Activated gamma-delta T cell (primary cell): ENCODE results near the gene MSLN.
"Not testable (repeated sequence)": the region's sequence is repeated elsewhere in the genome, so short reads cannot be mapped to it uniquely, and the experiment has no call there.

Experiments used
- DNase-seq: peaks from one replicate; lab custom pipeline; 2025; lab: John Stamatoyannopoulos, UW

The MSLN gene

DNA sequence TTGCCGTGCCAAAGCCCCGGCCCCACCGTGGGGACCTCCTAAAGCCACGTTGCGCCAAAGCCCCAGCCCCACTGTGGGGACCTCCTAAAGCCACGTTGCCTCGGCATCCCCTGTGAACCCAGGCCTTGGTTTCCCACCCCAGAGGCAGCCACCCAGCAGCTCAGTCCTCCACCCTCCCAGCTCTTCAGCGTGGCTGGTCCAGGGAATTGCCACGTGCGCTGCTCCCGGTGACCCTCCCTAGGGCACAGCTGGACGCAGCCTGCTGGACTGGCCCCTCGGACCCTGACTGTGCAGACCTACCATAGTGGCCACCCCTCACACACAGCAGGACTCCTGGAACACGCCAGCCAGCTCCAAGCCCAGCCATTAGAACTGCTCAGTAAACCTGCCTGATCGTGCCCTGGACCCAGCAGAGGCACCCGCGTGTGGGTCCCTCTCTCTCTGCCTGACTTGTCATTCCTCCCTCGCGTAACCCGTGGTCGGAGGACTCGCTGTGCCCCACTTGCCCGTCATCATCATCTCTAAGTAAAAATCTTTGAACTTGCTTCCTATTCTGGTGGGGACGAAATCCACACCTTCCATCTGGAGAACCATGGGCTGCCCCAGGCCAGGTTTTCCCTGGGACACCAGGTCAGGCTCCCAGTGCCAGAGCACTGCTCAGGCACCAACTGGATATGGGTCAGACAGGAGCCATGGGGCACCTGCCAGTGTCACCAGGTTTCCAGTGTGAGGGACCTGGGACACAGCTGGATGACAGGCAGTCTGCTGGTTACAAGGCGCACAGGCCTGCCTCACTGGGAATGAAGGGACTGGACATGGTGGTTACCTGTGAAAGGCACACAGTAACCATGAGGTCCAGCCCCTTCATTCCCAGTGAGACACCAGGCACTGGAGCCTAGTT lies 25.3 kb upstream of the MSLN start:
- no peak for DNase-seq

DNA sequence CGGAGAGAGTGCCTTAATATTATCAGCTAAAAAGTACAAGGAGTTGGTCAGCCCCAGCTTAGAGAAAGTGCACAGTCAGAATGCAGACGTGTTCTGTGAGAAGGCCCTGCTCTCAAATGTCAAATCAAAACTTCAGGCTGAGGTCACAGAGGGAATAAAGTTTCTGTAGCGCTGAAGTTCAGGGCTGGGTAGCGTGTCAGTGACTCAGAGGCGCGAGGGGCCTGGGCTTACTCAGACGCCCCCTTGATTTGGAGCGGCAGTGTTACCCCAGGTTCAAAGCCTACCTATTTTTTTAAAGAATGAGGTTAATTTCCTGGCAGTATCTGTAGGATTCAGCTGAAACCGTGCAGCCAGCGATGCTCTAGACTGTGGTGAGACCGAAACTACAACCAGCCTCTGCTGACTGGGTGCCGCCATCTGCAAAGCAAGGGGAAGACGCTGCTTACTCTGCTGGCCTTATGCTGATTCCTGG lies 24.5 kb upstream of the MSLN start:
- DNase-seq = no peak

DNA sequence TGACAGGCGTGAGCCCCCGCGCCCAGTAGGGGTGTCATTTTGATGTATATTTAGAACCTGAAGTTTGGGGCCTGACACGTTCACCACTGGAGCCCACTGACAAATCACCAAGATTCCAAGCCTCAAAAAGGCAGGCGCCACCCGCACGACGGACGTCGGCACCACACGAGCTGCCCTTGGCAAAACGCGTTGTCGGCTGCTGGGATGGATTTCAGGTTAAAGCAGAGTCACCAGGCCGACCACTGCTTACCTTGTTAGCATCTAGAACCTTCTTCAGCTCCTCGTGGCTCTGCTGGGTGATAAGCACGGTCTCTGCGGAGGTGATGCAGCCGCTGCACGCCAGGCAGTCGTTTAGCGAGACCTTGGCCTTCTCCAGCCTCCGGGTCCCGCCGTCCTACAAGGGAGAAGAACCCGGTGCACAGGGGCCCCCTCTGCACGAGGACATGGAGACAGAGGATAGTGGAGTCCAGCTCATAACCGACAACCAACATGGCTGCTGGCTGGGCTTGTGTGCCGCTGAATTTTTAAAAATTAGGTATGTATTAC lies 23.5 kb upstream of the MSLN start:
- no peak for DNase-seq

DNA sequence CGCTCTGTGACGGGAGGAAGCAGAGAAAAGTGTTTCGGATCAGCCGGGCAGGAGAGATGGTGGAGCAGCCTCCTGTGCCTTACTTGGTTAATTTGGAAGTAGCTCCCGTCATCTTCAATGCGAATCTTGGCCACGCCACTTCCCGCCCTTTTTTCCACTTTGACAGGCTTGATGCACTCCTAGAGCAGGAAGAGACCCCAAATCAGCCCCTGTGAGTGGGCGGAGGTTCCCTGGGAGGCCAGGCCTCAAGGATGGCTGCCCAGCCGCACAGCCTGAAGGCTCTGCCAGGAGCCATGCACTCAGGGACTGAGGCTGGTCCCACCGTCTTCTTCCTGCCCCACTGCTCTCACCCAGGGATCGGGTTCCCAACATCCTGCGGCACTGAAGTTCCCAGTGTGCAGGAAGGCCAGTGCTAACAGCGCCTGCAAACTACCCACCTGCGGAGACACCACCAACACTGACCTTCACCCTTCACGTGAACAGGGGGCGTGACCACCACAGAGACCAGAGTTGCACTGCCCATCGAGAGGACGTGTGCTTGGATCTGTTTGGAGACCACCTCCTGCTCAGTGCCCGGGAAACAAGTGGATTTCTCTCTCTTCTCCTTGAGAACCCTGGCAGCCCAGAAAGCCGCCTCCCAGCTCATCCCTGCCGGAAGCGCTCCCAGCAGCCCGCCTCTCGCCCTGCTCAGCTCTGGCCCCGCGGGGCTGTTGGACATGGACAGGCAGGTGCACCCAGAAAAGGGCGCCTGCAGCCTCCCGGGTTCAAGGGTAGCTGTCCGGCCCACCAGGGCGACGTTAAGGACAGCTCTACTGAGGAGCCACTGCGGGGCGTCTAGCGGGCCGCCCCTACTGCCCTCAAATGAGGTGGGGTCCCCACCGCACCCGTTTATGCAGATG lies 20.7 kb upstream of the MSLN start:
- no peak for DNase-seq

DNA sequence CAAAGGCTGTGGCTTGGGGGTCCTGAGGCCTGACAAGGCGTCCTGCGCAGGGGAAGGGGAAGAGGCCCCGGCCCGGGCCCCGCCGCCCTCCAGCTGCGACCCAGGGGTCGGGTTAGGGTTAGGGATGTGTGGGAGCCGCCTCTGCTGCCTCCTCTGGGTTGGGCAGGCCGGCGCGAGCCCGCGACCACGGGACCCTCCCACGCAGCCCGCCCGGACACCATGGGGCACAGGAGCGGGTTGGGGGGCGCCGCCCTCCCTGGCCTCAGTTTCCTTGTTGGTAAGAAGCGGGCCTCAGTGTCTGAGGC lies 20.1 kb upstream of the MSLN start:
- no peak for DNase-seq

DNA sequence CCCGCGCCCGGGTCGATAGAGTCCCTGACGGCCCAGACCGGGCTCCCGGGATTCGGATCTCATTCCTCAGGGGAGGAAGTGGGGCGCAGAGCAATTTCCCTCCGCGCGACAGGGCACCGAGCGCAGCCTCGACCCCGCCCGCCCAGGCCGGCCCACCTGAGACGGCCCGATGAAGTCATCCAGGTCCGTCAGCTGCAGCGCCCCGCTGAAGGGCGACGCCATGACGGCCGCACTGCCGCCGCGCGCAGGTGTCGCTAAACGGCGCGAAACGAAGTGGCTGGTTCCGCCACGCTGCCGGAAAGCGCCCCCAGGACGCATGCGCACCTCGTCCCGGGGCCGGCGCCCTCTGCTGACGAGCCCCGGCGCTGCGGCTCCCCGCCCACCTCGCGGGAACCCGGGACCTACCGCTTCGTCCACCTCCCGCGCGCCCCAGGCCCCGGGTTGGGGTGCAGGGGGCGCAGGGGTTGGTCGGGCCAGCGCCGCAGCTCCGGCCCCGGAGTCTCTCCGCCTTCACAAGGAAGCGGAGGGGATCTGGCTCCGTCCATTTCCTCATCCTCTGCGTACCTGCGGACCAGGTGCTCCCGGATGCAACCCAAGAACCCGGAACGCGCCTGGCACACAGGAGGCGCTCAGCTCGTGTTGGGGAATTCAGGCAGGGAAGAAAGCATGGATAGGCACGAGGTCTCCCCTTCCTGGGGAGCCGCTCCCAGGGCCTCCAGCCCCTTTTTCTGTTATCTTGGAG lies 19.6 kb upstream of the MSLN start, which contains the start of gene CIAO3:
CIAO3 (minus strand) TSS at position 234 of the 742 bp plus-strand sequence; CDS start at position 222, 12 bp downstream.
- DNase-seq = peak; percentile 89

DNA sequence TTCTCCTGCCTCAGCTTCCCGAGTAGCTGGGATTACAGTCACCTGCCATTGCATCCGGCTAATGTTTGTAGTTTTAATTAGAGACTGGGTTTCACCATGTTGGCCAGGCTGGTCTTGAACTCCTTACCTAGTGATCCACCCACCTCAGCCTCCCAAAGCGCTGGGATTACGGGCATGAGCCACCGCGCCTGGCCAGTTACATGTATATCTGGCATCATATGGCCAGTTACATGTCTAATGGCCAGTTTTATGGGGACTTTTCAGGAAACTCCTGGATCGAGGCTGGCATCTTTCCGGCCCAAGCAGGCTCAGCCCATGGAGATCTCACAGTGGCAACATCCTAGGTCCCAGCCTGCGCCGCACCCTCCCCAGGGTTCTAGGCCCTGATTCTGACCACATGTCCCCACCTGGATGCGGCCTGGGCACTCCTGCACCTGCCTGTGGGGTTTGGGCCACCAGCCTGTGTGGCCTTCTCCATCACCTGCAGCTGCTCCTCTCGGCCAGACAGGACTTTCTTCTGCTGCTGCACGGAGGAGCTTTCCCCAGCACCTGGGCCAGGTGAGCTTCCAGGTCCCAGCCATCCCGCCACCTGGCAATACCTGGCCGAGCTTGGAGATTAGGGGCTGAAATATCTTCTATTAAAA lies 18.4 kb upstream of the MSLN start:
- DNase-seq = no peak

DNA sequence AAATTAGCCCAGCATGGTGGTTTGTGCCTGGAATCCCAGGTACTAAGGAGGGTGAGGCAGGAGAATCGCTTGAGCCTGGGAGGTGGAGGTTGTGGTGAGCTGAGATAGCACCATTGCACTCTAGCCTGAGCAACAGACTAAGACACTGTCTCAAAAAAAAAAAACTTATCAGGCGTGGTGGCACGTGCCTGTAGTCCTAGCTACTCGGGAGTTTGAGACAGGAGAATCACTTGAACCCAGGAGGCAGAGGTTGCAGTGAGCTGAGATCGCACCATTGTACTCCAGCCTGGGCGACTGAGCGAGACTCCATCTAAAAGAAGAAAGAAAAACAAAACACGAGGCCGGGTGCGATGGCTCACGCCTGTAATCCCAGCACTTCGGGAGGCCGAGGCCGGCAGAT lies 17.6 kb upstream of the MSLN start:
- DNase-seq = not testable (repeated sequence)

DNA sequence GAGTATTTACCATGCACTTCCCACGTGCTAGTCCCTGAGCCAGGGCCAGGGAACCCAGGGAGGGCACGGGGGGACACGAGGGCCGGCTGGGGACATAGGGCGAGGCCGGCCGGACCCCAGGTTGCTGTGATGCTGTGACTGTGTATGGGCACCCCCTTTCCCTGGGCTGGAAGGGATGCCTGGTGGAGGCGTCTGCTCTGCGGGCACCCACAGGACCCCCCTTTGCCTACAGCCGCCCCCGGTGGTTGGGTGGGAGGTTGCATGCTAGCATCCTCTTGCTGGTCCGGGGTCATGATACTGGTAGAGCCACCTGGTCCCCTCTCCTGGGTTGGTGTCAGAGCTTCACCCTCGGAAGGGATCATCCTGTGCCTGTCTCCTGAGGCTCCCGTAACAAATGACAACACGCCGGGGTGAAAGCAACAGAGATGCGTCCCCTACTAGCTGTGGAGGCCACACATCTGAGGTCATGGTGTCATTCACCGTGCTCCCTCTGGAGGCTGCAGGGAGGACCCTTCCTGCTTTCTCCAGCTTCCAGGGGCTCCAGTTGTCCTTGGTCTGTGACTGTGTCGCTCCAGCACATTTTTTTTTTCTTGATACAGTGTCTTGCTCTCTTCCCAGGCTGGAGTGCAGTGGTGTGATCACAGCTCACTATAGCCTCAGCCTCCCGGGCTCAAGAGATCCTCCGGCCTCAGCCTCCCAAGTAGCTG lies 16.6 kb upstream of the MSLN start:
- no peak for DNase-seq

DNA sequence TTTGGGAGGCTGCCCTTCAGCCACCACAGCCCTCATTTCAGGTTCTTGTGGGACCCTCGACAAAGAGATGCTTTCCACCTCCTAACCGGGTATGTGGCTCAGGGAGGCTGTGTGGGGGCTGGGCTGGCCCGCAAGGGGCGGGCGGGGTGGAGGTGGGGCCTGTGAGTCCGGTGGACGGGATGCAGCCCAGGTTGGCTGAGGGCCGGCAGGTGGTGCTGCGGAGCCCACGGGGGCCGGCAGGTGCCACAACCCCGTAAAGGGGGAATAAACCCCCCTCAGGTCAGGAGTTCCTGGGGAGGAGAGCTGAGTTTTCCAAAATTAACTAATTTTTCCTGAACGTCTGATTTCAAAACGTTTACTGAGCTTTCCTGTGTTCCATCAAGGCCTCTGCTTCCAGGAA lies 14.8 kb upstream of the MSLN start:
- DNase-seq = no peak

DNA sequence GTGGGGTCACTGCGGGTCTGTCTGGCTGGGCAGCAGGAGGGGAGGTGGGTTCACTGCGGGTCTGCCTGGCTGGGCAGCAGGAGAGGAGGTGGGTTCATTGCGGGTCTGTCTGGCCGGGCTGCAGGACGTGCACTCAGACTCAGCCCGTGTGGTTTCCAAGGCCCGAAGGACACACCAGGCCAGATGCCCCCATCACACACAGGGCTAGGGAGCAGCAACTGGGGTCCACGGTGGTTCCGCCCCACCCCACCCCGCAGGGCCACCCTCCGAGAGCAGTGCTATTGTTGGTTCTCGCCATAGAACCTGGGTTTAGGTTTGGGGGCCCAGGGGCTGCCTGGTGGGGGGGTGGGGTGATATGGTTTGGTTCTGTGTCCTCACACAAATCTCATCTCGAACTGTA lies 13.9 kb upstream of the MSLN start:
- DNase-seq = no peak

DNA sequence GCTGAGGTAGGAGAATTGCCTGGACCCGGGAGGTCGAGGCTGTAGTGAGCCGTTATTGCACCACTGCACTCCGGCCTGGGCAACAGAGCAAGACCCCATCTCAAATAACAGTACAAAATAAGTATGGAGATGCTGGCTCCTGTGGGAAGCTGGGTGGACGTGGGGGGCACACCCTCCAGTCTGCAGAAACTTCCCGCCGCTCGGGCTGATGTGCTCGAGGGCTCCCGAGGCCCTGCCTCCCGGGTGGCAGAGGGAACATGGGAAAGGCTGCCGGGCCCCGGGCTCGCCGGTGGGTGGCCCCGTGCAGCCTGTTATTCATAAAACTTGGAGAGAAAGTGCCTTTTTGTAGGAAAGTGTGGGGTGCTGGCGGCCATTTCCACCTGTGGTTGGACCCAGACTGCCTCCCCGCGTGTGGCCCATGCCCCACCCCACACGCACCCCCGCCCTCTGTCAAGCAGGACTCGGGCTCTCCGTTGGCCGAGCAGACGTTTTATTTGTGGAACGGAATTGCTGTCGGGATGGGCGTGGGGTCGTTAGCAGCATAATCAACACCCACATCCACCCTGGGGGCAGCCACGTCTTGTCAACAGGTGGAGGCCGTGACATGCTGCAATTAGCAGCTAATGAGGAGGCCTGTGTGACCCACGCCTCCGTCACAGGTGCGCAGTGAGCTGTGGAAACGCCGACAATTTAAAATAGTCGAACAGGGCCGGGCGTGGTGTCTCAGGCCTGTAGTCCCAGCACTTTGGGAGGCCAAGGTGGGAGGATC lies 12.4 kb upstream of the MSLN start:
- no peak for DNase-seq

DNA sequence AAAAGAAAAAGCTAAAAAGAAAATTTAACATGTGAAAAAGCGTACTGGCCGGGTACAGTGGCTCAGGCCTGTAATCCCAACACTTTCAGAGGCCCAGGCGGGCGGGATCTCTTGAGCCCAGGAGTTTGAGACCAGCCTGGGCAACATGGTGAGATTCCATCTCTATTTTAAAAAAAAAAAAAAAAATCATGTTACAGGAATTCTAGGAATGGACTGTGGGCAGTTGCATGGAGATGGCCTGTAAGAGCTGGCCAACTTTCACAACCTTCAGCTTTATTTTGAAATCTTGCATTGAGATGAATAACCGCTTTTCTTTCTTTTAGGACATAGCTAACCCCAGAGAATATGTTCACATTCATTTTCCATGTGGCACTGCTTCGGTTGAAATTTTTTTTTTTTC lies 11.5 kb upstream of the MSLN start:
- DNase-seq = no peak

DNA sequence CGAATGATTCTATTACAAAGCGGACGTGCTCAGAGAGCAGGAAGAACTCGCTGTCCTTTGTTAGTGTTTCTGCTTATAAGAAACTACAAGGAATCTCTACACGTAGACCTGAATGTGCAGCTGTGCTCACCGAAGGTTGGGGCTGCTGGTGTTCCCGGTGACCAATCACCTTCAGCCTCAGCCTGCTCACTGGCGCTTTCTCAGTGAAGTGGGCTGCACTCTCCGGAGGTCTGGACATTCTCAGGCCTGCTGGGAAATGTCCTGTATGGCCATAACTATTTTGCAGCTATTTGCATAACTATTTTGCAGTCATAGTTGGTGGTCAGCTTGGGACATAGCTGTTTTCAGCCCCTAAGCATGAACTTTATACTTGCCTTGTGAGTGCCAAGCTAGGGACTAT lies 10.0 kb upstream of the MSLN start:
- no peak for DNase-seq

DNA sequence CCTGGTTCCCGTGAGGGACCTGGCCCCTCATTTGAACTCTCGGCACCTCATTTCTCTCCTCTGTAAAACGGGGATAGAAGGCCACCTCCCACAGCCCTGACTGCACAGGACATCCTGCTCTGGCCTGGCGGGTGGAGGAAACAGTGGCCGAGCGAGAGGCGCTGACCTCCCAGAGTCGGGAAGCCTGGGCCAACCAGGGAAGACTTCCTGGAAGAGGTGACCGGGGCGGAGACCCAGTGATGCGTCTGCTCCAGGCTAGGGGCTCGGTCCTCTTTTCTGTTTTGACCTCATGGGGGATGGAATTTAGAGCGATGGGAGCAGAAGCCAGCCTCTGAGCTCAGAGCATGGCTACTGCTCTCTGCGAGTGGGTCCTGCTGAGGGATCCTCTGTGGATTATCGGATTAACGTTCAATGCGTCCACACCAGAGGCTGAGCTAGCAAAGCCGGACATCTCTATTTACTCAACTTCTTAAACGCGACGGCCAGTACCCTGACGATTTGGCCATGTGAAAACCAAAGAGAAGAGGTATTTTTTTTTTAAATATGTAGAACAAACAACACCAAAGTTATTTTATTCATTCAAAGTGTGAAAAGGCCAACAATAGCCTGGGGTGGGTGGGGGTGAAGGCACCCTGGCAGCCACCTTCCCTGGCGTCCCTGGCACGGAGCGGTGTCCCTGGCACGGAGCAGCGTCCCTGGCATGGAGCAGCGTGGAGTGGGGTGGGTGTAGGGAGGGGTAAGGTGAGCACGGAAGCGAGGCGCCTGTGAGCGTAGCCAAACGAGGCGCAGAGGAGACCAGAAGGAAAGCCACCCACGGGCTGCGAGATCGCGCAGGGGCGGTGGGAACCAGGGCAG lies 9.2 kb upstream of the MSLN start:
- no peak for DNase-seq

DNA sequence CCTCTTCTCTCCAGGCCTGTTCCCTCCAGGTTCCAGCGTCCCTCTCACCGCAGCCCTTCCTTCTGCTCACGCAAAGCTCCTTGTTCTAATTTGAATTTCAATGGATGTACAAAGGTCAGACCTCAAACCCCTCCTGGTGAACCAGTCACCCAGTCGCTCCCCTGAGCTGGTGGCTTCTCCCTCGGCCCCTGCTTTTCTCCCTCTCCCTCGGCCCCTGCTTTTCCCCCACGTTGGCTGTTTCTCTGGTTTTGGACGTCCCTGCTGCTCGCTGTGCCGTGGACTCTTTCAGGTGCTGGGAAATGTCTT lies 8.6 kb upstream of the MSLN start:
- DNase-seq = no peak

DNA sequence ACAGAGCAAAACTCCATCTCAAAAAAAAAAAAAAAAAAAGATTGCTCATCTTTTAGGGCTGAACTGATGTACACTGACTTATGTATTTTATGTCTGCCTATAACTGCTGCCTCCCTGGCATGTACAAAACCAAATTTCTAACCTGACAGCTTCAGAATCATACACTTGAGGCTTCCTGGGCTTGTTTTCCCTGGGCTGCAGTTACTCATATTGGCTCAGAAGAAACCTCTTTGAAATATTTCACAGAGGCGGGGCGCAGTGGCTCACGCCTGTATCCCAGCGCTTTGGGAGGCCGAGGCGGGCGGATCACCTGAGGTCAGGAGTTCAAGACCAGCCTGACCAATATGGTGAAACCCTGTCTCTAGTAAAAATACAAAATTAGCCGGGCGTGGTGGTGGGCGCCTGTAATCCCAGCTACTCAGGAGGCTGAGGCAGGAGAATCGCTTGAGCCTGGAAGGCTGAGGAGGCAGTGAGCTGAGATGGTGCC lies 6.4 kb upstream of the MSLN start:
- DNase-seq = not testable (repeated sequence)

DNA sequence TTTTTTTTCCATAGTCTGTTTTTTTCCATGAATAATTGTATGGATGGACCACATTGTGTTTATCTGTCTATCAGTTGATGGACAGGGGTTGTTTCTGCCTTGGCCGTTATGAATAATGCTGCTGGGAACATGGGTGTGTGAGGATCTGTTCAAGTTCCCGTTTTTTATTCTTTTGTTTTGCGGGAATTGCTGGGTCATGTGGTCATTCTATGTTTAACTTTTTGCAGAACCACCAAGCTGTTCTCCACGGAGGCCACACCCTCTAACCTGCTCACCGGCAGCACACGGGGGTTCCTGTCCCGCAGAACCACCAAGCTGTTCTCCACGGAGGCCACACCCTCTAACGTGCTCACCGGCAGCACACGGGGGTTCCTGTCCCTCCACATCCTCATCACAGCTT lies 5.9 kb upstream of the MSLN start:
- no peak for DNase-seq

DNA sequence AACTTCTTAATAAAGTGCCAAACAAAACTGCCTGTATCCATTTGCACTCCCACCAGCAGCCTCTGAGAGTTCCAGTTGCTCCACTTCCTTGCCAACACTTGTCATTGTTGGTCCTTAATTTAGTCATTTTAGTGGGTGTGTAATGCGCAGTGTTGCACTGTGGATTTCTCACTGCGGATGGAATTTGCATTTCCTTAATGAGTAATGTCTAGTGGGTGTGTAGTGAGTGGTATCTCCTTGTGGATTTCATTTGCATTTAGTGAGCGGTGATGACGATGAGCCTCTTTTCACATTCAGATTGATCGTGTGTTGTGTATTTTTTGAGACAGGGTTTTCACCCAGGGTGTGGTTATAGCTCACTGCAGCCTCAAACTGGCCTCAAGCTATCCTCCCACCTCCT lies 4.1 kb upstream of the MSLN start:
- no peak for DNase-seq
